HepG2 (cell line): ENCODE data around the gene CAMTA1. TPM values are rescaled to one million over a fixed set of nuclear protein-coding genes. Genes with fewer than 3 reads are reported as not detected.
"Not testable (repeated sequence)": the region's sequence is repeated elsewhere in the genome, so short reads cannot be mapped to it uniquely, and the experiment has no call there.

Experiments used
- ATAC-seq: fragments of 200-7000 bp; cut with Tn5 transposase; 3 replicates; pipeline ENCODE4 v1.9.1; 2020; ENCODE audit warnings: mild to moderate bottlenecking, moderate library complexity
- BruUV-seq: library from RNA; stranded (reverse); fragments of 400-500 nt; replicated peaks from 2 replicates; lab custom pipeline; 2021; lab: Mats Ljungman, UMichigan
- CTCF ChIA-PET: fragments of 300-600 bp; formaldehyde crosslinking; extraction: SDS; loops from one replicate; lab custom pipeline; 2021; ENCODE audit warnings: low total read pairs, inconsistent platforms, low intra/inter-chr PET ratio; lab: Yijun Ruan, JAX
- POLR2A ChIA-PET: fragments of 350-600 bp; sonication (Branson Sonifier 250); formaldehyde crosslinking; loops from one replicate; lab custom pipeline; 2020; ENCODE audit warnings: antibody characterized with exemption, inconsistent platforms; lab: Yijun Ruan, JAX
- DNase-seq: peaks from one replicate; pipeline ENCODE4 v3.0.0-alpha.2; 2015; ENCODE audit warnings: low spot score
- FAIRE-seq: peaks from 3 replicates; lab custom pipeline; 2011; peaks lifted over from hg19 to GRCh38; lab: Jason Lieb, UNC
- H2AFZ ChIP-seq: one replicate; pipeline ENCODE4 v1.6.1; 2011; ENCODE audit warnings: low read length, inconsistent platforms
- H3K27ac ChIP-seq: fragments of 300-600 bp; 3 replicates; pipeline ENCODE4 v1.8.0; 2011; ENCODE audit warnings: mixed run types, mild to moderate bottlenecking, mixed read lengths, low read length, inconsistent platforms; ENCODE audit not compliant: insufficient read depth; ENCODE audit errors: extremely low read length
- H3K27me3 ChIP-seq, 2 experiments: fragments of 200-600 bp in 1 of 2; 2 replicates in 1 of 2; 3 replicates in 1 of 2; pipeline versions ENCODE4 v1.6.0 to v1.8.0; 2011; ENCODE audit warnings: low read length in 2 of 2, mild to moderate bottlenecking in 2 of 2, moderate library complexity in 2 of 2, inconsistent platforms in 1 of 2; ENCODE audit not compliant: insufficient read depth in 2 of 2, control insufficient read depth in 1 of 2
- H3K36me3 ChIP-seq, 2 experiments: fragments of 200-600 bp in 1 of 2; replicated peaks in 1 of 2; 2 replicates in 1 of 2; 3 replicates in 1 of 2; pipeline versions ENCODE4 v1.5.1 to v1.8.0; 2011; ENCODE audit warnings: low read length in 2 of 2, inconsistent platforms in 1 of 2; ENCODE audit not compliant: insufficient read depth in 2 of 2, control insufficient read depth in 1 of 2
- H3K4me1 ChIP-seq: 2 replicates; pipeline ENCODE4 v1.5.1; 2012; ENCODE audit warnings: low read length, inconsistent platforms; ENCODE audit not compliant: insufficient read depth
- H3K4me2 ChIP-seq: 2 replicates; pipeline ENCODE4 v1.6.0; 2011; ENCODE audit warnings: low read depth, low read length, inconsistent platforms
- H3K4me3 ChIP-seq, 3 experiments: fragments of 200-600 bp in 1 of 3; sonication (generic), shearing (Covaris generic) in 1 of 3; replicated peaks in 1 of 3; 2 replicates each; pipeline ENCODE4 v1.5.1; 2011 to 2016; ENCODE audit warnings: low read length in 3 of 3, inconsistent platforms in 2 of 3, low read depth in 2 of 3, mild to moderate bottlenecking in 2 of 3, control low read depth in 1 of 3, mixed read lengths in 1 of 3; ENCODE audit not compliant: insufficient read depth in 1 of 3
- H3K79me2 ChIP-seq: one replicate; pipeline ENCODE4 v1.6.1; 2011; ENCODE audit warnings: low read length, inconsistent platforms; ENCODE audit not compliant: insufficient read depth
- H3K9ac ChIP-seq: 2 replicates; pipeline ENCODE4 v1.6.0; 2011; ENCODE audit warnings: mild to moderate bottlenecking, low read depth, low read length, inconsistent platforms; ENCODE audit not compliant: insufficient read depth
- H3K9me3 ChIP-seq: 2 replicates; pipeline ENCODE4 v1.5.1; 2012; ENCODE audit warnings: mild to moderate bottlenecking, low read length
- H4K20me1 ChIP-seq: 2 replicates; pipeline ENCODE4 v1.6.0; 2011; ENCODE audit warnings: inconsistent platforms, mild to moderate bottlenecking, low read length, moderate library complexity; ENCODE audit not compliant: insufficient read depth
- MAFK ChIP-seq, 2 experiments: IDR thresholded peaks in 1 of 2; conservative IDR thresholded peaks in 1 of 2; 2 replicates each; pipeline ENCODE4 v1.6.1; 2011; ENCODE audit warnings: improper control_type of control experiment in 2 of 2, low read length in 2 of 2
- WGBS: methylation state at CpG from one replicate; pipeline ENCODE4 v1.1.6; 2017; ENCODE audit warnings: low lambda C conversion rate; 5-methylcytosine and 5-hydroxymethylcytosine counted together
- in situ Hi-C: cut with HindIII; loops from 2 replicates; pipeline ENCODE4 v1.10.0; 2017; ENCODE audit warnings: low pct_unique_long_range_greater_than_20kb; ENCODE audit not compliant: extremely low pct_ligation_motif_present
- intact Hi-C: fragments of 100-400 bp; cut with micrococcal nuclease; formaldehyde crosslinking; loops from one replicate; pipeline ENCODE4 v1.10.0; 2022; ENCODE audit not compliant: unreplicated experiment
- polyA plus RNA-seq, 8 experiments: library from polyadenylated mRNA; depleted of rRNA in 3 of 8; stranded (reverse) in 7 of 8; unstranded in 1 of 8; fragments of >200 nt; fragmentation: Illumina TruSeq in 4 of 8; extraction: Trizol in 4 of 8; gene quantifications; 2 replicates each; pipeline versions ENCODE4 v1.2.1 to v1.2.3, GENCODE V29; 2011 to 2016; ENCODE audit warnings: low read depth in 4 of 8, missing spikeins in 1 of 8, mixed read lengths in 1 of 8; ENCODE audit not compliant: insufficient read depth in 1 of 8
- total RNA-seq, 5 experiments: library from RNA; depleted of rRNA; stranded (reverse); fragments of >200 nt; fragmentation: Illumina TruSeq; extraction: Trizol; gene quantifications; 2 replicates each; pipeline ENCODE4 v1.2.3, GENCODE V29; 2016; ENCODE audit warnings: low read depth in 1 of 5
- TF ChIP-seq, protein P1 (sequence below): sonication (generic); formaldehyde crosslinking; IDR thresholded peaks from 2 replicates; pipeline ENCODE4 v1.4.0; 2020; ENCODE audit warnings: missing genetic modification reagents

Gene CAMTA1
- total and polyA plus RNA-seq, 2 of the 13 experiments (the other 11 are each of a cell fraction or from before 2014, with no cell fraction given), result 25.0 to 36.4 TPM

DNA sequence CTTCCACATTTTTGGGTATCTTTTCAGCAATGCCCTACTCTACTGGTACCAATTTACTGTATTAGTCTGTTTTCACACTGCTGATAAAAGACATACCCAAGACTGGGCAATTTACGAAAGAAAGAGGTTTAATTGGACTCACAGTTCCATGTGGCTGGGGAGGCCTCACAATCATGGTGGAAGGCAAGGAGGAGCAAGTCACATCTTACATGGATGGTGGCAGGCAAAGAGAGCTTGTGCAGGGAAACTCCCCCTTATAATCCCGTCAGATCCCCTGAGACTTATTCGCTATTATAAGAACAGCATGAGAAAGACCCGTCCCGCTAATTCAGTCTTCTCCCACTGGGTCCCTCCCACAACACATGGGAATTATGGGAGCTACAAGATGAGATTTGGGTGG, 136.3 kb downstream of the CAMTA1 start:
- H3K79me2 ChIP-seq, H3K27ac ChIP-seq, intact Hi-C loops, H3K9ac ChIP-seq, H3K9me3 ChIP-seq, ATAC-seq, H2AFZ ChIP-seq, CTCF ChIA-PET, BruUV-seq, H3K4me2 ChIP-seq, POLR2A ChIA-PET, in situ Hi-C loops, H3K36me3 ChIP-seq, H4K20me1 ChIP-seq, FAIRE-seq, H3K4me3 ChIP-seq, DNase-seq, H3K4me1 ChIP-seq: not testable (repeated sequence)
- H3K27me3 ChIP-seq, result peaks cover 0 to 19% of the 10 kb centered on the region in 2 experiments; a peak in 2 of 5 replicates
- WGBS, result 48% methylated on average over 5 of the region's 5 CpGs

DNA sequence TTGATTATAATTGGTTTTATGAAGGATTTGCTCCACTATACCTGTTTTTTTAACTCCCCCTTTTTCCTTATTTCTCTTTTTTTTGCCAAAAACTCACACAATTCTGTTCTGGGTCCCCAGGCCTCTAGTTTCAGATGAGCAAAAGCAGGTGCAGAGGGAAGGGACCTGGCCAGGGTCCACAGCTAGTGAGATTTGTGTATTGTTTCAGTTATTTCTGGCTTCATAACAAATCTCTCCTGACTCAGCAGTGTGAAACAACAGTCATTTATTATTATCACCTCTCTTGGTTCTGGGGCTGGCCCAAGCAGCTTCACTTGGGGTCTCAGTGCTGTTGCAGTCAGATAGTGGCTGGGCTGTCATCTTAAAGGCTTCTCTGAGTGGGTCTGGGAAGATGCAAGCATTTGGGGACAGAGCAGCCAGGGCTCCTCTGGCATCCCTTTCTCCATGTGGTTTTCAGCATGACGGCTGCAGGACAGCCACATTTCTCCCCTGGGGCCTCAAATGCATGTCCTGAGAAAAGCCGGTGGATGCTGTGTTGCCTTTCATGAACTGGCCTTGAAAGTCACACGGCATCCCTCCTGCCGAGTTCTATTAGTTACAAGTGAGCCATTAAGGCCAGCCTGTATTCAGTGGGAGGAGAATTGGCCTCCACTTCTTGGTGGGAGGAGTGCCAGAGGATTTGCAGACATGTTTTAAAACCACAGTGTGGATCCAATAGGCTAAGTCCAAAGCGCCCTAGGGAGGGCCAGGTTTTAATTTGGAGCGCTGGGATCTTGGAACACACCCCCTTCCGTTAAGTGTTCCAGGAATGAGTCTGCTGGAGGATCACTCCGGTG, 137.1 kb downstream of the CAMTA1 start:
- Histone ChIP-seq H3K4me1 (no peaks in the 10 kb centered on the region), H3K9ac (no peak overlapping the region), H2AFZ (no peak overlapping the region), H3K4me2 (no peak overlapping the region), H3K27me3 (peaks cover 0 to 19% of the 10 kb centered on the region in 2 experiments; a peak in 2 of 5 replicates), H3K9me3 (no peaks in the 10 kb centered on the region), H4K20me1 (no peaks in the 10 kb centered on the region), H3K79me2 (no peaks in the 10 kb centered on the region), H3K27ac (no peak overlapping the region), H3K36me3 (no peaks in the 10 kb centered on the region), H3K4me3 (no peak overlapping the region)
- CTCF ChIA-PET, result no interaction called here
- POLR2A ChIA-PET, result no interaction called here
- BruUV-seq, result no TSS peak
- in situ Hi-C loops (no loop called here), intact Hi-C loops (no loop called here)
- ATAC-seq (no peak), DNase-seq (no peak), FAIRE-seq (no peak)
- TF ChIP-seq MAFK (conservative IDR thresholded peaks at IDR 0.05 in 1 of 2, IDR thresholded peaks at IDR 0.05 in 1 of 2; ENCODE audit: low read length in 2 of 2), result no peak
- TF ChIP-seq, protein P1, sequence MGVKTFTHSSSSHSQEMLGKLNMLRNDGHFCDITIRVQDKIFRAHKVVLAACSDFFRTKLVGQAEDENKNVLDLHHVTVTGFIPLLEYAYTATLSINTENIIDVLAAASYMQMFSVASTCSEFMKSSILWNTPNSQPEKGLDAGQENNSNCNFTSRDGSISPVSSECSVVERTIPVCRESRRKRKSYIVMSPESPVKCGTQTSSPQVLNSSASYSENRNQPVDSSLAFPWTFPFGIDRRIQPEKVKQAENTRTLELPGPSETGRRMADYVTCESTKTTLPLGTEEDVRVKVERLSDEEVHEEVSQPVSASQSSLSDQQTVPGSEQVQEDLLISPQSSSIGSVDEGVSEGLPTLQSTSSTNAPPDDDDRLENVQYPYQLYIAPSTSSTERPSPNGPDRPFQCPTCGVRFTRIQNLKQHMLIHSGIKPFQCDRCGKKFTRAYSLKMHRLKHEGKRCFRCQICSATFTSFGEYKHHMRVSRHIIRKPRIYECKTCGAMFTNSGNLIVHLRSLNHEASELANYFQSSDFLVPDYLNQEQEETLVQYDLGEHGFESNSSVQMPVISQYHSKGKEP (CRISPR knock-in tag), result no peak
- 23% methylated on average over 8 of the region's 8 CpGs for WGBS
